OCI-LY7 (cell line): ENCODE results near the gene MIA2.

Source experiments
- CTCF ChIP-seq: fragments of 200-600 bp; sonication (generic); conservative IDR thresholded peaks from 2 replicates; pipeline ENCODE4 v1.5.1; 2014; ENCODE audit warnings: mild to moderate bottlenecking, antibody characterized with exemption, low read length, moderate library complexity, mixed read lengths
- EZH2phosphoT487 ChIP-seq: fragments of 200-600 bp; sonication (generic); IDR thresholded peaks from 2 replicates; pipeline ENCODE4 v1.6.1; 2018; ENCODE audit warnings: low read depth, borderline replicate concordance, mild to moderate bottlenecking, mixed run types, antibody characterized with exemption, low read length, moderate library complexity, mixed read lengths

- no peak for TF ChIP-seq CTCF
- no peak for TF ChIP-seq EZH2phosphoT487
These were observed 126.6 kb downstream of the MIA2 start for GRCh38 chr14:39360316-39360715.
